H1 (cell line): ENCODE data around the gene MRPS34. TPM values are rescaled to one million over a fixed set of nuclear protein-coding genes. Genes with fewer than 3 reads are reported as not detected.

Experiments
- CTCF ChIA-PET: fragments of 300-600 bp; sonication (Branson Sonifier 250); formaldehyde crosslinking; loops from one replicate; lab custom pipeline; 2021; ENCODE audit not compliant: partially characterized antibody; lab: Charles Lee
- POLR2A ChIA-PET: fragments of 300-600 bp; sonication (Branson Sonifier 250); formaldehyde crosslinking; loops from one replicate; lab custom pipeline; 2021; ENCODE audit warnings: inconsistent platforms; ENCODE audit not compliant: partially characterized antibody; lab: Charles Lee
- DNase-seq, 2 experiments: peaks; one replicate each; pipeline versions ENCODE4 v3.0.0 to v3.0.0-alpha.2; 2010 to 2022; ENCODE audit warnings: low spot score in 2 of 2, low read depth in 1 of 2, mixed read lengths in 1 of 2
- FAIRE-seq: peaks from 2 replicates; lab custom pipeline; 2011; peaks lifted over from hg19 to GRCh38; lab: Jason Lieb, UNC
- H2AFZ ChIP-seq: 2 replicates; pipeline ENCODE4 v1.8.1; 2012; ENCODE audit warnings: low read length, inconsistent platforms
- H2AK5ac ChIP-seq: 2 replicates; pipeline ENCODE4 v1.6.1; 2013; ENCODE audit warnings: low read depth, low read length
- H2BK120ac ChIP-seq: replicated peaks from 2 replicates; pipeline ENCODE3; 2013; ENCODE audit warnings: low read depth, low read length, inconsistent platforms
- H2BK12ac ChIP-seq: 2 replicates; pipeline ENCODE4 v1.6.1; 2013; ENCODE audit warnings: low read depth, low read length
- H2BK15ac ChIP-seq: 2 replicates; pipeline ENCODE4 v1.6.1; 2013; ENCODE audit warnings: low read length
- H2BK20ac ChIP-seq: 2 replicates; pipeline ENCODE4 v1.6.1; 2013; ENCODE audit warnings: low read length
- H2BK5ac ChIP-seq: 2 replicates; pipeline ENCODE4 v1.6.1; 2013; ENCODE audit warnings: low read depth, low read length
- H3K14ac ChIP-seq: 2 replicates; pipeline ENCODE4 v1.6.1; 2013; ENCODE audit warnings: inconsistent platforms; ENCODE audit not compliant: insufficient read length
- H3K18ac ChIP-seq: 2 replicates; pipeline ENCODE4 v1.6.1; 2013; ENCODE audit warnings: low read length; ENCODE audit errors: extremely low read depth
- H3K23ac ChIP-seq: 2 replicates; pipeline ENCODE4 v1.6.1; 2013; ENCODE audit warnings: inconsistent platforms; ENCODE audit not compliant: insufficient read length
- H3K23me2 ChIP-seq: 2 replicates; pipeline ENCODE4 v1.6.1; 2013; ENCODE audit warnings: low read depth, low read length
- H3K27ac ChIP-seq: 2 replicates; pipeline ENCODE4 v1.6.1; 2011; ENCODE audit warnings: low read depth, low read length, inconsistent platforms
- H3K27me3 ChIP-seq, 4 experiments: replicated peaks in 1 of 4; 1 replicate in 1 of 4; 2 replicates in 3 of 4; pipeline versions ENCODE4 v1.6.1 to v1.8.1; 2011 to 2013; ENCODE audit warnings: low read length in 3 of 4, mild to moderate bottlenecking in 3 of 4, inconsistent platforms in 2 of 4, mixed read lengths in 2 of 4, moderate library complexity in 1 of 4; ENCODE audit not compliant: control insufficient read depth in 3 of 4, insufficient read depth in 3 of 4; ENCODE audit errors: extremely low read depth in 1 of 4
- H3K36me3 ChIP-seq, 4 experiments: 2 replicates each; pipeline versions ENCODE4 v1.6.1 to v1.8.1; 2011 to 2013; ENCODE audit warnings: mild to moderate bottlenecking in 4 of 4, low read length in 3 of 4, moderate library complexity in 2 of 4, control low read depth in 1 of 4, inconsistent platforms in 1 of 4; ENCODE audit not compliant: insufficient read depth in 4 of 4, control insufficient read depth in 2 of 4
- H3K4ac ChIP-seq: replicated peaks from 2 replicates; pipeline ENCODE3; 2013; ENCODE audit warnings: low read length, low read depth, mixed read lengths, inconsistent platforms; ENCODE audit not compliant: insufficient read length
- H3K4me1 ChIP-seq, 4 experiments: replicated peaks in 1 of 4; 1 replicate in 1 of 4; 2 replicates in 3 of 4; pipeline versions ENCODE4 v1.6.1 to v1.8.1; 2011 to 2013; ENCODE audit warnings: low read length in 3 of 4, inconsistent platforms in 2 of 4, mixed read lengths in 1 of 4; ENCODE audit not compliant: insufficient read depth in 4 of 4, control insufficient read depth in 3 of 4
- H3K4me2 ChIP-seq, 2 experiments: 2 replicates each; pipeline versions ENCODE4 v1.6.1 to v1.8.1; 2011 to 2013; ENCODE audit warnings: low read depth in 2 of 2, low read length in 2 of 2, control low read depth in 1 of 2, inconsistent platforms in 1 of 2, mild to moderate bottlenecking in 1 of 2; ENCODE audit not compliant: insufficient read depth in 1 of 2
- H3K4me3 ChIP-seq, 4 experiments: fragments of 200-600, 300-600 bp in 1 of 4; sonication (generic), shearing (Covaris generic), sonication (Bioruptor Twin) in 1 of 4; 2 replicates each; pipeline versions ENCODE4 v1.5.1 to v1.8.1; 2011 to 2016; ENCODE audit warnings: low read length in 4 of 4, low read depth in 3 of 4, control low read depth in 2 of 4, inconsistent platforms in 2 of 4, mild to moderate bottlenecking in 2 of 4, mixed read lengths in 1 of 4, moderate library complexity in 1 of 4; ENCODE audit not compliant: insufficient read depth in 2 of 4; ENCODE audit errors: extremely low read depth in 1 of 4
- H3K56ac ChIP-seq: replicated peaks from 2 replicates; pipeline ENCODE3; 2013; ENCODE audit warnings: low read depth, mild to moderate bottlenecking, mixed read lengths, low read length, inconsistent platforms; ENCODE audit not compliant: insufficient read length
- H3K79me1 ChIP-seq: 2 replicates; pipeline ENCODE4 v1.6.1; 2013; ENCODE audit warnings: low read depth, low read length, control low read depth
- H3K79me2 ChIP-seq, 2 experiments: 2 replicates each; pipeline versions ENCODE4 v1.6.1 to v1.8.1; 2012 to 2013; ENCODE audit warnings: low read length in 2 of 2, mild to moderate bottlenecking in 2 of 2, inconsistent platforms in 1 of 2; ENCODE audit not compliant: insufficient read depth in 2 of 2, control insufficient read depth in 1 of 2
- H3K9ac ChIP-seq, 4 experiments: replicated peaks in 1 of 4; 1 replicate in 1 of 4; 2 replicates in 3 of 4; pipeline versions ENCODE4 v1.6.1 to v1.8.1; 2011 to 2013; ENCODE audit warnings: low read depth in 3 of 4, low read length in 3 of 4, control low read depth in 2 of 4, mild to moderate bottlenecking in 2 of 4, moderate library complexity in 2 of 4, inconsistent platforms in 1 of 4; ENCODE audit errors: extremely low read depth in 1 of 4
- H3K9me3 ChIP-seq, 2 experiments: 2 replicates each; pipeline versions ENCODE4 v1.6.1 to v1.8.1; 2012 to 2013; ENCODE audit warnings: mild to moderate bottlenecking in 2 of 2, moderate library complexity in 2 of 2, control low read depth in 1 of 2, inconsistent platforms in 1 of 2, low read depth in 1 of 2, low read length in 1 of 2, mixed read lengths in 1 of 2; ENCODE audit not compliant: insufficient read depth in 2 of 2
- H4K20me1 ChIP-seq, 2 experiments: replicated peaks in 1 of 2; 2 replicates each; pipeline versions ENCODE3 to v1.8.1; 2011 to 2013; ENCODE audit warnings: inconsistent platforms in 2 of 2, low read length in 2 of 2, mild to moderate bottlenecking in 1 of 2; ENCODE audit not compliant: insufficient read depth in 2 of 2, control insufficient read depth in 1 of 2
- H4K5ac ChIP-seq: 2 replicates; pipeline ENCODE4 v1.6.1; 2013; ENCODE audit warnings: low read length, low read depth, mixed read lengths, inconsistent platforms; ENCODE audit not compliant: insufficient read length
- H4K8ac ChIP-seq: 2 replicates; pipeline ENCODE4 v1.8.0; 2013; ENCODE audit warnings: mild to moderate bottlenecking, moderate library complexity, low read length, inconsistent platforms; ENCODE audit not compliant: insufficient read depth; ENCODE audit errors: extremely low read depth
- H4K91ac ChIP-seq: replicated peaks from 2 replicates; pipeline ENCODE3; 2013; ENCODE audit warnings: low read length, mixed read lengths, inconsistent platforms; ENCODE audit not compliant: insufficient read length
- WGBS, 2 experiments: shearing (Covaris generic) in 1 of 2; methylation state at CpG; one replicate each; pipeline versions ENCODE4 v1.1.6 to v1.1.7; 2013 to 2015; ENCODE audit warnings: low lambda C conversion rate in 2 of 2, mixed read lengths in 2 of 2, inconsistent platforms in 1 of 2, low coverage in 1 of 2, missing lambda C conversion rate in 1 of 2; ENCODE audit not compliant: insufficient replicate concordance in 2 of 2, insufficient coverage in 1 of 2, insufficient read length in 1 of 2; ENCODE audit errors: extremely low coverage in 1 of 2, missing lambda C conversion rate in 1 of 2; 5-methylcytosine and 5-hydroxymethylcytosine counted together
- polyA plus RNA-seq, 7 experiments: library from polyadenylated mRNA; depleted of rRNA in 3 of 7; stranded (reverse) in 5 of 7; unstranded in 2 of 7; fragments of >200 nt in 5 of 7; fragments of 200-250 nt in 2 of 7; gene quantifications; 1 replicate in 5 of 7; 2 replicates in 1 of 7; 4 replicates in 1 of 7; pipeline versions ENCODE4 v1.2.1 to v1.2.3, GENCODE V29; 2011 to 2013; ENCODE audit warnings: missing spikeins in 2 of 7, mixed read lengths in 2 of 7
- total RNA-seq: library from RNA; stranded (reverse); fragmentation: NEBNext Ultra II Directional; extraction: Animal tissue kit (Norgen Biotek cat#: 25700); gene quantifications from 2 replicates; pipeline ENCODE4 v1.2.1, GENCODE V29; 2021

The MRPS34 gene
- total and polyA plus RNA-seq, 2 of the 8 experiments (the other 6 are each of a cell fraction or from before 2014, with no cell fraction given): 168 to 252 TPM

- Histone ChIP-seq H3K27me3 (no peaks in the 10 kb centered on the region), H3K18ac (no peak overlapping the region), H4K5ac (no peak overlapping the region), H3K23ac (no peak overlapping the region), H3K27ac (no peak overlapping the region), H2BK5ac (0 out of 2 replicates have a peak overlapping the region, but pooled peaks have one; percentile 6), H2AFZ (no peak overlapping the region), H4K91ac (no peak overlapping the region), H2BK120ac (no peak overlapping the region), H2BK12ac (no peak overlapping the region), H4K20me1 (peaks cover 1 to 10% of the 10 kb centered on the region in 2 experiments), H4K8ac (no peak overlapping the region; the same call in 1 of the 2 replicates), H3K56ac (no peak overlapping the region), H3K9me3 (no peaks in the 10 kb centered on the region), H3K79me1 (no peaks in the 10 kb centered on the region), H3K9ac (no peak overlapping the region), H3K14ac (no peak overlapping the region), H2BK20ac (no peak overlapping the region), H2BK15ac (no peak overlapping the region), H3K79me2 (peaks cover 0 to 9% of the 10 kb centered on the region in 2 experiments; a peak in 1 of 4 replicates), H3K23me2 (peaks cover 15% of the 10 kb centered on the region), H3K4ac (no peak overlapping the region), H3K4me3 (no peak overlapping the region), H3K4me1 (peaks cover 0 to 21% (median 13%) of the 10 kb centered on the region in 4 experiments; a peak in 5 of 7 replicates), H2AK5ac (no peak overlapping the region), H3K36me3 (peaks cover 3 to 37% (median 7%) of the 10 kb centered on the region in 4 experiments; a peak in 4 of 8 replicates), H3K4me2 (no peak overlapping the region)
- CTCF ChIA-PET: interaction anchor here (0.6 to 1.5 kb wide), 3 partner anchors 81 to 468 kb away, joined by 3 to 4 read pairs (median 3); no protein-coding TSS in a partner anchor
- 91% methylated on average over 11 of the region's 26 CpGs; no CpG with 5 or more reads in 1 of the 2 experiments for WGBS, 2 experiments
- POLR2A ChIA-PET: interaction anchor here (0.6 to 13.5 kb wide), 10 partner anchors 9 to 260 kb away, joined by 3 to 246 read pairs (median 4); partner anchors contain the start of genes MAPK8IP3, NUBP2, RPS2 and SPSB3
- FAIRE-seq (no peak), DNase-seq (no peak)
These were observed 4.0 kb downstream of the MRPS34 start for GRCh38 chr16:1768767-1769401.
